IMR-90 (cell line): ENCODE measurements around the gene TCF19. TPM values are rescaled to one million over a fixed set of nuclear protein-coding genes. Genes with fewer than 3 reads are reported as not detected.
A peak's percentile ranks its signal among the peaks of the same experiment; 100 is the strongest.

ENCODE experiments used
- ATAC-seq: fragments of 200-7000 bp; cut with Tn5 transposase; 2 replicates; pipeline ENCODE4 v1.9.1; 2020; ENCODE audit warnings: low read depth, mild to moderate bottlenecking, moderate library complexity
- BruUV-seq: library from RNA; stranded (reverse); fragments of 400-500 nt; replicated peaks from 2 replicates; lab custom pipeline; 2021; lab: Mats Ljungman, UMichigan
- CTCF ChIA-PET: fragments of 300-600 bp; formaldehyde crosslinking; extraction: SDS; loops from one replicate; lab custom pipeline; 2021; ENCODE audit warnings: antibody characterized with exemption; lab: Yijun Ruan, JAX
- POLR2A ChIA-PET: fragments of 300-600 bp; sonication (Branson Sonifier 250); formaldehyde crosslinking; loops from one replicate; lab custom pipeline; 2022; ENCODE audit warnings: antibody characterized with exemption; ENCODE audit not compliant: unreplicated experiment; lab: Charles Lee
- DNase-seq: peaks from one replicate; pipeline ENCODE4 v3.0.0; 2013
- H2AFZ ChIP-seq: replicated peaks from 2 replicates; pipeline ENCODE3; 2013; ENCODE audit warnings: low read length, mild to moderate bottlenecking; ENCODE audit not compliant: poor library complexity
- H2AK5ac ChIP-seq: 2 replicates; pipeline ENCODE4 v1.6.1; 2013; ENCODE audit warnings: low read depth, low read length, inconsistent platforms
- H2AK9ac ChIP-seq: replicated peaks from 2 replicates; pipeline ENCODE3; 2013; ENCODE audit warnings: mild to moderate bottlenecking, low read depth, low read length, moderate library complexity; ENCODE audit not compliant: poor library complexity
- H2BK120ac ChIP-seq: 2 replicates; pipeline ENCODE4 v1.6.1; 2013; ENCODE audit warnings: low read depth, low read length, inconsistent platforms
- H2BK15ac ChIP-seq: 3 replicates; pipeline ENCODE4 v1.6.1; 2013; ENCODE audit warnings: low read depth, low read length, inconsistent platforms
- H2BK20ac ChIP-seq: 2 replicates; pipeline ENCODE4 v1.6.1; 2013; ENCODE audit warnings: low read depth, mild to moderate bottlenecking, inconsistent platforms, low read length, moderate library complexity
- H2BK5ac ChIP-seq: 2 replicates; pipeline ENCODE4 v1.6.1; 2013; ENCODE audit warnings: mild to moderate bottlenecking, low read depth, low read length, inconsistent platforms; ENCODE audit not compliant: poor library complexity, severe bottlenecking
- H3K14ac ChIP-seq: replicated peaks from 2 replicates; pipeline ENCODE4 v1.6.1; 2013; ENCODE audit warnings: low read depth, low read length, inconsistent platforms
- H3K18ac ChIP-seq: 2 replicates; pipeline ENCODE4 v1.6.1; 2013; ENCODE audit warnings: low read depth, low read length, control low read depth
- H3K23ac ChIP-seq: 2 replicates; pipeline ENCODE4 v1.6.1; 2013; ENCODE audit warnings: low read depth, low read length, inconsistent platforms
- H3K27ac ChIP-seq: 2 replicates; pipeline ENCODE4 v1.5.1; 2013; ENCODE audit warnings: mild to moderate bottlenecking, control low read depth, low read length; ENCODE audit not compliant: insufficient read depth
- H3K27me3 ChIP-seq: 2 replicates; pipeline ENCODE4 v1.6.1; 2013; ENCODE audit warnings: low read length; ENCODE audit not compliant: control insufficient read depth, insufficient read depth
- H3K36me3 ChIP-seq: 2 replicates; pipeline ENCODE4 v1.6.1; 2013; ENCODE audit warnings: low read length, mixed read lengths; ENCODE audit not compliant: control insufficient read depth, insufficient read depth
- H3K4ac ChIP-seq: 2 replicates; pipeline ENCODE4 v1.6.1; 2013; ENCODE audit warnings: low read depth, low read length, inconsistent platforms
- H3K4me1 ChIP-seq: 2 replicates; pipeline ENCODE4 v1.6.1; 2013; ENCODE audit warnings: low read length, mixed read lengths; ENCODE audit not compliant: control insufficient read depth, insufficient read depth
- H3K4me2 ChIP-seq: 2 replicates; pipeline ENCODE4 v1.6.1; 2013; ENCODE audit warnings: low read depth, mild to moderate bottlenecking, control low read depth, low read length, moderate library complexity
- H3K4me3 ChIP-seq: 2 replicates; pipeline ENCODE4 v1.5.1; 2013; ENCODE audit warnings: low read depth, mild to moderate bottlenecking, control low read depth, low read length, moderate library complexity; ENCODE audit not compliant: insufficient read depth
- H3K56ac ChIP-seq: 2 replicates; pipeline ENCODE4 v1.6.1; 2013; ENCODE audit warnings: low read length, inconsistent platforms; ENCODE audit not compliant: insufficient read depth; ENCODE audit errors: extremely low read depth
- H3K79me1 ChIP-seq, 2 experiments: 2 replicates each; pipeline ENCODE4 v1.6.1; 2013; ENCODE audit warnings: low read length in 2 of 2, inconsistent platforms in 1 of 2, low read depth in 1 of 2
- H3K9ac ChIP-seq: 2 replicates; pipeline ENCODE4 v1.6.1; 2013; ENCODE audit warnings: low read depth, low read length, control low read depth
- H3K9me1 ChIP-seq: 2 replicates; pipeline ENCODE4 v1.6.1; 2013; ENCODE audit warnings: low read length, inconsistent platforms; ENCODE audit not compliant: insufficient read depth
- H3K9me3 ChIP-seq: 2 replicates; pipeline ENCODE4 v1.6.1; 2013; ENCODE audit warnings: low read length; ENCODE audit not compliant: control insufficient read depth, insufficient read depth
- H4K20me1 ChIP-seq: 2 replicates; pipeline ENCODE4 v1.6.1; 2013; ENCODE audit warnings: low read length, inconsistent platforms; ENCODE audit not compliant: insufficient read depth
- H4K5ac ChIP-seq: 2 replicates; pipeline ENCODE4 v1.6.1; 2013; ENCODE audit warnings: mild to moderate bottlenecking, low read depth, low read length, control low read depth
- H4K8ac ChIP-seq, 2 experiments: 2 replicates each; pipeline ENCODE4 v1.6.1; 2013; ENCODE audit warnings: low read depth in 2 of 2, low read length in 2 of 2, control low read depth in 1 of 2, inconsistent platforms in 1 of 2
- H4K91ac ChIP-seq: 2 replicates; pipeline ENCODE4 v1.6.1; 2013; ENCODE audit warnings: low read depth, low read length, inconsistent platforms; ENCODE audit not compliant: insufficient read depth
- BHLHE40 ChIP-seq: fragments of 150-350 bp; IDR thresholded peaks from 2 replicates; pipeline ENCODE4 v1.6.1; 2016; ENCODE audit warnings: mild to moderate bottlenecking, low read depth, low read length
- CEBPB ChIP-seq: IDR thresholded peaks from 2 replicates; pipeline ENCODE4 v1.6.1; 2012; ENCODE audit warnings: low read depth, low read length, improper control_type of control experiment
- CHD1 ChIP-seq: IDR thresholded peaks from 2 replicates; pipeline ENCODE4 v1.6.1; 2012; ENCODE audit warnings: low read depth, low read length, improper control_type of control experiment
- CTCF ChIP-seq: conservative IDR thresholded peaks from 2 replicates; pipeline ENCODE4 v1.5.1; 2012; ENCODE audit warnings: mild to moderate bottlenecking, low read depth, low read length, improper control_type of control experiment
- ELK1 ChIP-seq: fragments of 150-350 bp; IDR thresholded peaks from 2 replicates; pipeline ENCODE4 v1.6.1; 2016; ENCODE audit warnings: low read depth, mild to moderate bottlenecking, low read length, moderate library complexity, borderline replicate concordance
- FOS ChIP-seq: fragments of 150-350 bp; IDR thresholded peaks from 2 replicates; pipeline ENCODE4 v1.6.1; 2016; ENCODE audit warnings: low read depth, low read length
- MAFK ChIP-seq: IDR thresholded peaks from 2 replicates; pipeline ENCODE4 v1.6.1; 2012; ENCODE audit warnings: low read depth, low read length, improper control_type of control experiment
- MAZ ChIP-seq: IDR thresholded peaks from 2 replicates; pipeline ENCODE4 v1.6.1; 2012; ENCODE audit warnings: low read depth, mild to moderate bottlenecking, low read length, improper control_type of control experiment, moderate library complexity, borderline replicate concordance
- MXI1 ChIP-seq: IDR thresholded peaks from 2 replicates; pipeline ENCODE4 v1.6.1; 2012; ENCODE audit warnings: low read depth, mild to moderate bottlenecking, low read length, moderate library complexity, borderline replicate concordance
- NFE2L2 ChIP-seq: fragments of 150-350 bp; IDR thresholded peaks from 2 replicates; pipeline ENCODE4 v1.6.1; 2016; ENCODE audit warnings: low read depth, mild to moderate bottlenecking, low read length
- POLR2A ChIP-seq: IDR thresholded peaks from 2 replicates; pipeline ENCODE4 v1.6.1; 2012; ENCODE audit warnings: mild to moderate bottlenecking, low read depth, low read length
- RAD21 ChIP-seq: IDR thresholded peaks from 2 replicates; pipeline ENCODE4 v1.6.1; 2012; ENCODE audit warnings: low read length, improper control_type of control experiment
- RCOR1 ChIP-seq: IDR thresholded peaks from 2 replicates; pipeline ENCODE4 v1.6.1; 2012; ENCODE audit warnings: mild to moderate bottlenecking, low read length, improper control_type of control experiment; ENCODE audit not compliant: insufficient replicate concordance
- SMC3 ChIP-seq: fragments of 150-350 bp; IDR thresholded peaks from 2 replicates; pipeline ENCODE4 v1.6.1; 2016; ENCODE audit warnings: low read depth, mild to moderate bottlenecking, antibody characterized with exemption, low read length, moderate library complexity
- USF2 ChIP-seq: fragments of 150-350 bp; IDR thresholded peaks from 2 replicates; pipeline ENCODE4 v1.6.1; 2017; ENCODE audit warnings: mild to moderate bottlenecking, antibody characterized with exemption, low read length, low read depth
- WGBS, 2 experiments: methylation state at CpG; one replicate each; pipeline versions ENCODE4 v1.1.5 to v1.1.7; 2013; ENCODE audit warnings: missing lambda C conversion rate in 2 of 2; ENCODE audit not compliant: insufficient read length in 1 of 2; ENCODE audit errors: extremely low coverage in 2 of 2; 5-methylcytosine and 5-hydroxymethylcytosine counted together
- dilution Hi-C: fragments of 300-500 bp; cut with HindIII; formaldehyde crosslinking; loops from one replicate; pipeline ENCODE4 v1.14.3; 2018; ENCODE audit warnings: low sequenced_read_pairs; ENCODE audit not compliant: unreplicated experiment
- in situ Hi-C: fragments of 300-500 bp; cut with MboI; formaldehyde crosslinking; loops from 3 replicates; pipeline ENCODE4 v1.14.3; 2019; ENCODE audit warnings: low sequenced_read_pairs, inconsistent platforms, mixed read lengths
- intact Hi-C: fragments of 100-400 bp; cut with micrococcal nuclease; formaldehyde crosslinking; loops from 2 replicates; pipeline ENCODE4 v1.10.0; 2022
- polyA plus RNA-seq, 3 experiments: library from polyadenylated mRNA; depleted of rRNA; stranded (reverse); fragments of >200 nt; gene quantifications; 2 replicates each; pipeline ENCODE4 v1.2.3, GENCODE V29; 2012; ENCODE audit warnings: low replicate concordance in 1 of 3
- total RNA-seq: library from RNA; depleted of rRNA; stranded (reverse); fragments of >200 nt; gene quantifications from 2 replicates; pipeline ENCODE4 v1.2.3, GENCODE V29; 2012

TCF19 gene
- total and polyA plus RNA-seq, 2 of the 4 experiments (the other 2 are of a cell fraction), result 13.1 to 14.2 TPM

GRCh38 chr6:31157513-31158139 is 763 bp upstream of the TCF19 start, which contains the start of gene CCHCR1:
Gene CCHCR1 (minus strand): TSS chr6:31157802. CDS start chr6:31157600, 202 bp downstream.
- peak within 1 kb of the TSS; percentile 97 for H2AFZ ChIP-seq
- peak within 1 kb of the TSS; percentile 88 for H3K23ac ChIP-seq
- dilution Hi-C loops (no loop called here), in situ Hi-C loops (no loop called here), intact Hi-C loops (no loop called here)
- 0% methylated on average over 3 of the region's 14 CpGs; no CpG with 5 or more reads in 1 of the 2 experiments for WGBS, 2 experiments
- H3K4me2 ChIP-seq, result peak within 1 kb of the TSS; percentile 77
- H3K4me1 ChIP-seq, result peaks cover 10% of the 10 kb centered on the region
- H3K18ac ChIP-seq, result peak within 1 kb of the TSS; percentile 13
- no peak within 1 kb of the TSS; the same call in 2 of the 3 replicates for H2BK15ac ChIP-seq
- no peaks in the 10 kb centered on the region for H3K27me3 ChIP-seq
- peak within 1 kb of the TSS; percentile 68 for H3K9ac ChIP-seq
- no peak for TF ChIP-seq SMC3
- no peak for TF ChIP-seq MAFK
- TF ChIP-seq ELK1, result no peak
- TF ChIP-seq CEBPB, result no peak
- TF ChIP-seq MAZ, result no peak
- no peak for TF ChIP-seq RCOR1
- TF ChIP-seq BHLHE40, result no peak
- no peak for TF ChIP-seq MXI1
- no peak for TF ChIP-seq CTCF
- TF ChIP-seq POLR2A, result no peak
- TF ChIP-seq RAD21, result no peak
- TF ChIP-seq FOS, result no peak
- TF ChIP-seq CHD1, result no peak
- TF ChIP-seq NFE2L2, result no peak
- no peak for TF ChIP-seq USF2
- ATAC-seq, result peak; percentile 31
- peak within 1 kb of the TSS; percentile 40 for H4K5ac ChIP-seq
- peak within 1 kb of the TSS; percentile 73 for H2AK9ac ChIP-seq
- BruUV-seq, result no TSS peak
- peak within 1 kb of the TSS; percentile 70 for H3K56ac ChIP-seq
- CTCF ChIA-PET, result no interaction called here
- no peak within 1 kb of the TSS for H2BK120ac ChIP-seq
- peak within 1 kb of the TSS; percentile 76 for H3K4ac ChIP-seq
- H2AK5ac ChIP-seq, result peak within 1 kb of the TSS; percentile 86
- H3K9me3 ChIP-seq, result no peaks in the 10 kb centered on the region
- no peak within 1 kb of the TSS for H2BK20ac ChIP-seq
- no peaks in the 10 kb centered on the region; the same call in 1 of the 2 replicates for H4K20me1 ChIP-seq
- H3K27ac ChIP-seq, result peak within 1 kb of the TSS; percentile 86
- peaks cover 14 to 52% of the 10 kb centered on the region in 2 experiments for H3K79me1 ChIP-seq
- H4K91ac ChIP-seq, result peak within 1 kb of the TSS; percentile 44; the same call in 1 of the 2 replicates
- peak within 1 kb of the TSS; percentile 79 for H3K14ac ChIP-seq
- POLR2A ChIA-PET, result no interaction called here
- peaks cover 19% of the 10 kb centered on the region for H3K9me1 ChIP-seq
- no peak for DNase-seq
- peak within 1 kb of the TSS; percentile 43 for H2BK5ac ChIP-seq
- peak within 1 kb of the TSS; percentile 69 for H3K4me3 ChIP-seq
- H3K36me3 ChIP-seq, result peaks cover 7% of the 10 kb centered on the region; the same call in 1 of the 2 replicates
- H4K8ac ChIP-seq, result peak within 1 kb of the TSS; percentile 87 to 88
